Spinal cord (tissue), 10 donors: ENCODE results near the gene CDH23. TPM values are rescaled to one million over a fixed set of nuclear protein-coding genes. Genes with fewer than 3 reads are reported as not detected.
A peak's percentile ranks its signal among the peaks of the same experiment; 100 is the strongest.

Experiments
- DNase-seq, 6 donors: peaks; one replicate each; pipeline versions ENCODE4 v3.0.0 to v3.0.0-alpha.2; 2013 to 2015; ENCODE audit warnings: low spot score in 6 of 6, low read depth in 4 of 6
- H3K27ac ChIP-seq: one replicate; pipeline ENCODE4 v1.5.1; 2013; ENCODE audit warnings: low read depth, low read length, control low read depth
- H3K27me3 ChIP-seq: one replicate; pipeline ENCODE4 v1.6.1; 2013; ENCODE audit warnings: low read length; ENCODE audit not compliant: control insufficient read depth, insufficient read depth
- H3K36me3 ChIP-seq: one replicate; pipeline ENCODE4 v1.6.1; 2013; ENCODE audit warnings: low read length; ENCODE audit not compliant: control insufficient read depth, insufficient read depth
- H3K4me1 ChIP-seq: one replicate; pipeline ENCODE4 v1.6.1; 2013; ENCODE audit warnings: low read length; ENCODE audit not compliant: control insufficient read depth, insufficient read depth
- H3K4me3 ChIP-seq: one replicate; pipeline ENCODE4 v1.5.1; 2013; ENCODE audit warnings: low read depth, low read length, control low read depth
- H3K9me3 ChIP-seq: one replicate; pipeline ENCODE4 v1.6.1; 2013; ENCODE audit warnings: low read length; ENCODE audit not compliant: control insufficient read depth, insufficient read depth
- WGBS: methylation state at CpG from one replicate; pipeline ENCODE4 v1.1.5; 2013; ENCODE audit warnings: missing lambda C conversion rate; ENCODE audit not compliant: insufficient coverage; 5-methylcytosine and 5-hydroxymethylcytosine counted together
- polyA plus RNA-seq, 2 donors: library from polyadenylated mRNA; unstranded; fragments of 120-200 nt; gene quantifications; one replicate each; pipeline ENCODE4 v1.2.1, GENCODE V29; 2013; ENCODE audit not compliant: insufficient read length in 2 of 2
- total RNA-seq, 2 donors: library from RNA; depleted of rRNA in 1 of 2; stranded (reverse); fragments of 120-200 nt in 1 of 2; fragments of >200 nt in 1 of 2; gene quantifications; one replicate each; pipeline versions ENCODE4 v1.2.3 to v1.2.4, GENCODE V29; 2013 to 2014
- donor health status: healthy.

Gene CDH23
- total and polyA plus RNA-seq, 4 donors = 15.6 to 24.2 (median 19.0) TPM

DNA sequence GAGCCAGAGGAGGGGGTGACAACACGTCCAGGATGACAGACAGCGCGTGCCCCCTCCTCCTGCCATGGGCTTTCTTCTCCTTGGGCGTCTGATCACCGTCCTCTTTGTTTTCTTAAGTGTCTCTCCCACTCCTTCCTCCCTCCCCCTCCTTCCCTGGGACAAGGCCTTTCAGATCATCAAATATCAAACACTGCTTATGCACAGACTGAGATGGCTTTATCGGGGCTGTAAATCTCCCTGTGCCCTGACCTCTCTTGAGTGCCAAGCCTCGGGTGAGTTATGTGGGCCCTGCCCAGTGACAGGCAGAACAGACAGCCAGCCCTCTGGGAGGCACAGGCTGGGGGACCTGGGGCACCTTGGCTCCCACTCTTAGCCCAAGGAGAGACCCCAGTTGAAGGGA, 206.4 kb downstream of the CDH23 start:
- peaks cover 15% of the 10 kb centered on the region for H3K4me1 ChIP-seq
- no peak for DNase-seq
- H3K9me3 ChIP-seq = no peaks in the 10 kb centered on the region
- H3K27ac ChIP-seq = no peak overlapping the region
- H3K36me3 ChIP-seq = peaks cover 2% of the 10 kb centered on the region
- H3K27me3 ChIP-seq = no peaks in the 10 kb centered on the region
- H3K4me3 ChIP-seq = no peak overlapping the region
- WGBS = 45% methylated on average over 7 of the region's 7 CpGs

DNA sequence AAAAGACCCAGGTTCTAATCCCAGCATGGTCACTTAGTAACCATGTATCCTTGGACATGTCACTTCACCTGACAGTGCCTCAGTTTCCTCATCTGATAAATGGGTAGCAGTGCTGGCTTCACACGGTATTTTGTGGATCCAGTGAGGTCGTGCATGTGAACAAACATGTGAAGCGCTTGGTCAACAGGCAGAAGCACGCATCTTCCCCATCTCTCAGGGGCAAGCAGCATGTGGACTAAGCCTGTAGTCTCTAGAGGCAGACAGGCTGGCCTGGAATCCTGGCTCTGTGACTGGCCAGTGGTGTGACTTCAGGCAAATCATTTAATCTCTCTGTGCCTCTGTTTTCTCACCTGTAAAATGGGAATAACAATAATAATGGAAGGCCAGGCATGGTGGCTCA, 207.0 kb downstream of the CDH23 start:
- Histone ChIP-seq H3K36me3 (peaks cover 2% of the 10 kb centered on the region), H3K4me3 (no peak overlapping the region), H3K9me3 (no peaks in the 10 kb centered on the region), H3K4me1 (peaks cover 13% of the 10 kb centered on the region), H3K27ac (no peak overlapping the region), H3K27me3 (no peaks in the 10 kb centered on the region)
- no peak for DNase-seq
- 89% methylated on average over 4 of the region's 4 CpGs for WGBS

DNA sequence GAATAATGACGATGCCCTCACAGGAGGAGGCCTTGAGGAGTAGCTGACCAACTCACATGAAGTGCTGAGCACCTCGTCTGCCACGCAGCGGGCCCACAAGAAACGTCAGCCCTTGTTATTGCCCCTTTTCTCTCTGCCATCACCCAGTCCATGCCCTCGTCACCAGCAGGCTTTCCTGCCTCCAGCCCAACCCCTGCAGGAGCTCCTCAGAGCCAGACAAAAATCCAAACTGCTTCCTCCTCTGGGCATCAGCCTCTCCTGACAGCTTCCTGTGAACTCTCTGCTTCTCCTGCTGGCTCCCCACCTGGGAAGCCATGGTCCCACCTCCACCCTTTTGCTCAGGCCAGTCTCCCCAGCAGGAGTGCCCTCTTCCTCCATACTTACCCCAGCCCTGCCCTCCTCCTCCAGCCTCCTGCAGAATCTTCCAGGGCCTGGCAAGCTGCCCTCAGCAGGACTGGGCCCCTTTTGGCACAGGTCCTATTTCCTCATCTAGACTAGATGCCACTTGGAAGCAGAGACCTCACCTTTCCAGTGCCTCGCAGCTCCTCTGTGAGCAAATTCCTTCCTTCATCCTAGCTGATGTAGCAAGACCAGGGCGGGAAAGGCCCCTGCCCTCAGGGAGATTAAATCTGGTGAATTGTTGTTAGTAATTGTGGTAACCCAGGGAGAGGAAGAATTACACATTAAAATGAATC, 207.8 kb downstream of the CDH23 start:
- 89% methylated on average over 6 of the region's 8 CpGs for WGBS
- H3K4me1 ChIP-seq = peaks cover 18% of the 10 kb centered on the region
- H3K4me3 ChIP-seq = no peak overlapping the region
- DNase-seq = peak in 1 of 6 donors; percentile 32
- peaks cover 2% of the 10 kb centered on the region for H3K36me3 ChIP-seq
- no peak overlapping the region for H3K27ac ChIP-seq
- H3K9me3 ChIP-seq = no peaks in the 10 kb centered on the region
- no peaks in the 10 kb centered on the region for H3K27me3 ChIP-seq

DNA sequence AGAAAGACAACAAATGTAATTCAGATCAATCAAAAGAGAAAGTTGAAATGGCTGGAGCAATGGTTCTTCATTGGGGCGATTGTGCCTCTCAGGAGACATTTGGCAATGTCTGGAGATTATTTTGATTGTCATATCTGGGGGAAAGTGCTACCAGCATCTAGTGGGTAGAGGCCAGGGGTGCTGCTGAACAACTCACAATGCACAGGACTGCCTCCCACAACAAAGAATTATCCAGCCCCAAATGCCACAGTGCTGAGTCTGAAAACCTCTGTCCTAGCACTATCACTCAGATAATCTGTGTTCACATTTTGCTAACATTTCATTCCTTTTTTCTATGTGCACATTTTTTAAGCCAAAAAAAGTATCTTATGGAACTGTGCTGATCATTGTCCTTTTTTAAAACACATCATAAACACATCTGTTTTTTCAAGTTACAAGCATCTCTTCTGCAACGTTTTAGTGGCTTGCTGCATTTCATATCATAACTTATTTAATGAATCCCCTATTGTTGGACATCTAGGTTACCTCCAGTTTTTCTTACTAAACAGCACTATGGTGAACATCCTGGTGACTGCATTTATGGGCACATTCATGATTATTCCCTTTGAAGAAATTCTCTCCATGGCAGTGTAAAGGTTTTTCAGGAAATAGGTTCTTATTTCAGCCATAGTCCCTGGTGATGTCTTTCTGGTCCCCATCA, 208.7 kb downstream of the CDH23 start:
- Histone ChIP-seq H3K36me3 (peaks cover 2% of the 10 kb centered on the region), H3K4me3 (no peak overlapping the region), H3K27ac (no peak overlapping the region), H3K9me3 (no peaks in the 10 kb centered on the region), H3K4me1 (peaks cover 25% of the 10 kb centered on the region), H3K27me3 (no peaks in the 10 kb centered on the region)
- DNase-seq = no peak
- 94% methylated on average over 2 of the region's 2 CpGs for WGBS

- no peak for DNase-seq
- Histone ChIP-seq H3K36me3 (peaks cover 2% of the 10 kb centered on the region), H3K27me3 (no peaks in the 10 kb centered on the region), H3K4me3 (no peak overlapping the region), H3K9me3 (no peaks in the 10 kb centered on the region), H3K27ac (no peak overlapping the region), H3K4me1 (peaks cover 34% of the 10 kb centered on the region)
- WGBS = 67% methylated on average over 9 of the region's 9 CpGs
These were observed 209.7 kb downstream of the CDH23 start for GRCh38 chr10:71606257-71607081.

DNA sequence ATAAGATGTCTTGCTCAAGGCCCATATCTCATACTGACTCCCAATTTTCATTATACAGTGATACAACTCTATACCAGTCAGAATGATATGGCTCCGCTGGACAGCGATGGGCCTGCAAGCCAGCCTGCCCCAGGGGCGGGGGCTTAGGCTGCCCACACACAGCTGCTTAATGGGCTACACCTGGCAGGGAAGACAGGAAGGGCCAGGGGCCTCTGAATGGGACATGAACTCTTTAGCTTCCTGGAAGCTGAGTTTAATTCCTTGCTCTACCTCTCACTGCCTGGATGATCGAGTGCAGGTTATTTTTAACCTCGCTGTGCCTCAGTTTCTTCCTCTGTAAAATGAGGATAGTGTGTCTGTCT, 210.3 kb downstream of the CDH23 start:
- no peak overlapping the region for H3K4me3 ChIP-seq
- no peaks in the 10 kb centered on the region for H3K27me3 ChIP-seq
- H3K27ac ChIP-seq = no peak overlapping the region
- peaks cover 34% of the 10 kb centered on the region for H3K4me1 ChIP-seq
- peaks cover 2% of the 10 kb centered on the region for H3K36me3 ChIP-seq
- DNase-seq = no peak
- no peaks in the 10 kb centered on the region for H3K9me3 ChIP-seq
- WGBS = 94% methylated on average over 3 of the region's 5 CpGs

DNA sequence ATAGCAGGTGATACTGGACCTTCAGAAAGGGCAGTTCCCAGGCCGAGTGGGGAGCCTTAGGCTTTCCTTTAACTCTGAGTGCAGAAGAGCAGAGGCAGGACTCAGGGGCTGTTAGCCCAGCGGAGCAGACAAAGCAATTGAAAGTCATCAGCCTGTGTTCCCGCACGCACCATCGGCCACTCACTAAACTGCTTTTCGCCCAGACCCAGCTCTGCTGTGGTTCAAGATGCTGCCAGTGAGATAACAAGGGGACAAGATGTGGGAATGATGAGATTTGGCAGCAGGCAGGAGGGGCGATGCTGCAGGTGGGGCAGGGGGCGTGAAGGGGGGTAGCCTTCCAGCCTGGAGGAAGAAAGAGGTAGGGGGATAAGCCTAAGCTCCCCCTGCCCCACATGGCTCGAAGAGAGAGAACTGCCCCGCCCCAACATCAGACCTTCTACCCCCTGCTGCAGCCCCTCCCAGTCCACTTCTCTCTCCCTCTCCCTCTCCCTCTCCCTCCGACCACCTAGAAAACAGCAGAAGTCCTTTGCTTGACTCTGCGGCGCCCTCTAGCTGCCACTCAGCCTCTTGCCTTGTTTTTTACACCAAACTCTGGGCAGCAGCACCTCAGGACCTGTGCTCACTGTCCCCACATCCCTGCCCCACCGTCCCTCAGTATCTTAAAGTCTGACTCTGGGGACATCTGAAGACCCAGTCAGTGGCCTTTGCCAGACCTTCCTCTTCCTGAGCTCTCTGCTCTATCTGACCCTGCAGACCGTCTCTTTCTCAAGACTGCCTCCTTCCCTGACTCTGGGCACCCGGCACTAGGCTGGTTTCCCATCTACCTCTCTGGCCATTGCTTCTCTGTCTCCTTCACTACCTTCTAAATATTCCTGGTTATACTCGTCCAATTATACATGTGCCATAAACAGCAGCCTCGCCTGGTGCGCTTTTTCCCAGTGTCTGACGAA, 212.4 kb downstream of the CDH23 start:
- Histone ChIP-seq H3K4me3 (no peak overlapping the region), H3K4me1 (peaks cover 34% of the 10 kb centered on the region), H3K36me3 (no peaks in the 10 kb centered on the region), H3K27ac (no peak overlapping the region), H3K9me3 (no peaks in the 10 kb centered on the region), H3K27me3 (no peaks in the 10 kb centered on the region)
- WGBS = 45% methylated on average over 17 of the region's 20 CpGs
- peak in 5 of 6 donors; percentile 76 to 96 (median 82) for DNase-seq

- DNase-seq = no peak
- Histone ChIP-seq H3K4me1 (peaks cover 39% of the 10 kb centered on the region), H3K36me3 (peaks cover 2% of the 10 kb centered on the region), H3K27me3 (no peaks in the 10 kb centered on the region), H3K9me3 (no peaks in the 10 kb centered on the region), H3K4me3 (no peak overlapping the region), H3K27ac (no peak overlapping the region)
- 20% methylated on average over 1 of the region's 3 CpGs for WGBS
These were observed 213.9 kb downstream of the CDH23 start for GRCh38 chr10:71610651-71611050.

- peak in 1 of 6 donors; percentile 50 for DNase-seq
These were observed 214.4 kb downstream of the CDH23 start for GRCh38 chr10:71611131-71611530.

More at GRCh38 chr10:71611131-71611530, 214.4 kb downstream of the CDH23 start:
- H3K4me1 ChIP-seq = peaks cover 40% of the 10 kb centered on the region
- H3K9me3 ChIP-seq = no peaks in the 10 kb centered on the region
- H3K27ac ChIP-seq = no peak overlapping the region
- 66% methylated on average over 5 of the region's 5 CpGs for WGBS
- no peaks in the 10 kb centered on the region for H3K27me3 ChIP-seq
- no peak overlapping the region for H3K4me3 ChIP-seq
- peaks cover 2% of the 10 kb centered on the region for H3K36me3 ChIP-seq
